Skeletal muscle tissue (tissue), 4 donors: ENCODE measurements around the gene TNS1. TPM values are rescaled to one million over a fixed set of nuclear protein-coding genes. Genes with fewer than 3 reads are reported as not detected.

Experiments used
- H3K27ac ChIP-seq: one replicate; pipeline ENCODE4 v1.7.0; 2013; ENCODE audit warnings: mild to moderate bottlenecking, low read depth, low read length, inconsistent platforms
- H3K27me3 ChIP-seq, 3 donors: one replicate each; pipeline ENCODE4 v1.7.0; 2013; ENCODE audit warnings: low read length in 3 of 3; ENCODE audit not compliant: control insufficient read depth in 3 of 3, insufficient read depth in 3 of 3
- H3K36me3 ChIP-seq, 3 donors: one replicate each; pipeline ENCODE4 v1.7.0; 2013; ENCODE audit warnings: low read length in 3 of 3; ENCODE audit not compliant: control insufficient read depth in 3 of 3, insufficient read depth in 3 of 3
- H3K4me1 ChIP-seq, 3 donors: one replicate each; pipeline ENCODE4 v1.7.0; 2013; ENCODE audit warnings: low read length in 3 of 3, mild to moderate bottlenecking in 3 of 3; ENCODE audit not compliant: control insufficient read depth in 3 of 3, insufficient read depth in 3 of 3
- H3K4me3 ChIP-seq, 3 donors: one replicate each; pipeline ENCODE4 v1.7.0; 2013; ENCODE audit warnings: low read length in 3 of 3
- H3K9ac ChIP-seq, 3 donors: one replicate each; pipeline ENCODE4 v1.7.0; 2013; ENCODE audit warnings: low read length in 3 of 3, mild to moderate bottlenecking in 3 of 3, moderate library complexity in 2 of 3, low read depth in 1 of 3
- H3K9me3 ChIP-seq, 3 donors: one replicate each; pipeline ENCODE4 v1.7.0; 2013; ENCODE audit warnings: low read length in 3 of 3; ENCODE audit not compliant: control insufficient read depth in 3 of 3
- total RNA-seq: library from RNA; depleted of rRNA; stranded (reverse); fragments of >200 nt; gene quantifications from one replicate; pipeline ENCODE4 v1.2.3, GENCODE V29; 2014
- donor health status: Osteomylitis.

The TNS1 gene
- total RNA-seq, 1 donor from 2014 or later = 73.1 TPM

- Histone ChIP-seq H3K27ac (no peak overlapping the region), H3K27me3 (no peaks in the 10 kb centered on the region), H3K9ac (peak overlapping the region in 1 of 3 donors; percentile 77), H3K36me3 (peaks cover 15 to 56% (median 33%) of the 10 kb centered on the region in 3 donors), H3K4me1 (peaks cover 64 to 89% (median 68%) of the 10 kb centered on the region in 3 donors), H3K4me3 (peak overlapping the region in 1 of 3 donors; percentile 10), H3K9me3 (no peaks in the 10 kb centered on the region)
These were observed 137.6 kb downstream of the TNS1 start for GRCh38 chr2:217864963-217865772.

- H3K27ac ChIP-seq = peak overlapping the region; percentile 22
- no peak overlapping the region for H3K4me3 ChIP-seq
- peak overlapping the region in 2 of 3 donors; percentile 4 to 9 for H3K9ac ChIP-seq
- H3K36me3 ChIP-seq = peaks cover 15 to 59% (median 33%) of the 10 kb centered on the region in 3 donors
- no peaks in the 10 kb centered on the region for H3K27me3 ChIP-seq
- no peaks in the 10 kb centered on the region for H3K9me3 ChIP-seq
- peaks cover 63 to 89% (median 67%) of the 10 kb centered on the region in 3 donors for H3K4me1 ChIP-seq
These were observed 138.9 kb downstream of the TNS1 start for GRCh38 chr2:217863883-217864282.

DNA sequence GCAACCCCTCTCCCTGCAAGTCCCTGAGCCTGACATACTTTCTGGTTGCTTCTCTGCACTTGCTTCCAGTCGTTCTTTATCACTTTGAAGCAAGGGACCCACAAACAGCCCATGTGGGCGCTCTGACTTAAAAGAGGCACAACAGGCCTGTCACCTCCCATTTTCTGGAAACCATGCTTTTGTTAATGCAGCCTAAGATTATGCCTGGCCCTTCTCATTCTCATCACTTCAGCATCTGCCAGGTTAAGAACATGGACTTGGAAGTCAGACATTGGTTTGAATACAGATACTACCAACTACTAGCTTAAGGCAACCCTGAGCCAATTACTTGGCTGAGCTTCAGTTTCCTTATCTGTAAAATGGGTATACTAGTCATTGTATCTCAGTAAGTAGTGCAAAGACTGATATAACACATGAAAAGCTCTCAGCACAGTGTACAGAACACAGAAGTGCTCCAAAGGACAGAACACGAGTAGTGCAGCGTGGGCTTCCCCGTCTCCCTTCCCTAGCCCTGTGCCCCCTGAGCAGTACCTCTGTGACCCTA is 141.4 kb downstream of the TNS1 start:
- peaks cover 15 to 46% (median 36%) of the 10 kb centered on the region in 3 donors for H3K36me3 ChIP-seq
- peak overlapping the region in 1 of 3 donors; percentile 13 for H3K4me3 ChIP-seq
- no peak overlapping the region for H3K9ac ChIP-seq
- H3K9me3 ChIP-seq = no peaks in the 10 kb centered on the region
- no peak overlapping the region for H3K27ac ChIP-seq
- no peaks in the 10 kb centered on the region for H3K27me3 ChIP-seq
- peaks cover 65 to 85% (median 76%) of the 10 kb centered on the region in 3 donors for H3K4me1 ChIP-seq

DNA sequence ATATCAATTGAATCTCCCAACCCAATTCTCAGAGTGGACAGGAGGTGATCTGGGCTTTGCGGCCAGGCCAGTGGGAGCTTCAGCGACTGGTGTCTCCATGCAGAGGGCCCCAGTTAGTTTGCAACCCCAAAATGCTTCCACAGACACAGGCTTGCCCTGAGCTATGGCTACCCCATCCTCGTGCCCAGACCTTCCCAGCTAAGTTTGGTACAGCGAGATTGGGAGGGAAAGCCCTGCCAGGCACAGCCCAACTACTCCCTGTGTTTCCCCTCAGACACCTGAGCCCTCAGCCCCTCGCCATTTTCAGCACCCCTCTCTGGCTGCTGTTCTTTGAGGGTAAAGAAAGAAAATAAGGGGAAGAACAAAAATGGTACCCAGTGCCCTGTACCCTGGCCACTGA is 142.9 kb downstream of the TNS1 start:
- H3K27ac ChIP-seq = peak overlapping the region; percentile 99
- peaks cover 23 to 44% (median 32%) of the 10 kb centered on the region in 3 donors for H3K36me3 ChIP-seq
- H3K4me1 ChIP-seq = peaks cover 63 to 85% (median 76%) of the 10 kb centered on the region in 3 donors
- H3K27me3 ChIP-seq = no peaks in the 10 kb centered on the region
- H3K9ac ChIP-seq = peak overlapping the region in 1 of 3 donors; percentile 33
- H3K4me3 ChIP-seq = peak overlapping the region in 1 of 3 donors; percentile 13
- H3K9me3 ChIP-seq = no peaks in the 10 kb centered on the region

GRCh38 chr2:217858519-217859491 is 144.0 kb downstream of the TNS1 start:
- H3K27ac ChIP-seq = peak overlapping the region; percentile 99
- no peaks in the 10 kb centered on the region for H3K27me3 ChIP-seq
- peaks cover 63 to 85% (median 77%) of the 10 kb centered on the region in 3 donors for H3K4me1 ChIP-seq
- H3K4me3 ChIP-seq = peak overlapping the region; percentile 92 to 96 (median 94)
- H3K36me3 ChIP-seq = peaks cover 26 to 41% (median 30%) of the 10 kb centered on the region in 3 donors
- no peaks in the 10 kb centered on the region for H3K9me3 ChIP-seq
- peak overlapping the region; percentile 98 to 100 (median 99) for H3K9ac ChIP-seq

GRCh38 chr2:217857624-217858506 is 144.9 kb downstream of the TNS1 start:
- Histone ChIP-seq H3K9me3 (no peaks in the 10 kb centered on the region), H3K4me3 (peak overlapping the region; percentile 92 to 96 (median 94)), H3K36me3 (peaks cover 25 to 40% (median 30%) of the 10 kb centered on the region in 3 donors), H3K9ac (peak overlapping the region; percentile 98 to 100 (median 99)), H3K27ac (peak overlapping the region; percentile 99), H3K27me3 (no peaks in the 10 kb centered on the region), H3K4me1 (peaks cover 67 to 85% (median 78%) of the 10 kb centered on the region in 3 donors)

GRCh38 chr2:217856871-217857270 is 145.9 kb downstream of the TNS1 start:
- Histone ChIP-seq H3K4me1 (peaks cover 74 to 90% (median 83%) of the 10 kb centered on the region in 3 donors), H3K27ac (peak overlapping the region; percentile 99), H3K9me3 (no peaks in the 10 kb centered on the region), H3K36me3 (peaks cover 26 to 38% (median 27%) of the 10 kb centered on the region in 3 donors), H3K4me3 (peak overlapping the region; percentile 92 to 96 (median 94)), H3K9ac (peak overlapping the region; percentile 98 to 100 (median 99)), H3K27me3 (no peaks in the 10 kb centered on the region)

- no peaks in the 10 kb centered on the region for H3K27me3 ChIP-seq
- peak overlapping the region; percentile 92 to 96 (median 94) for H3K4me3 ChIP-seq
- peak overlapping the region; percentile 98 to 100 (median 99) for H3K9ac ChIP-seq
- H3K27ac ChIP-seq = peak overlapping the region; percentile 99
- H3K4me1 ChIP-seq = peaks cover 80 to 90% (median 86%) of the 10 kb centered on the region in 3 donors
- H3K36me3 ChIP-seq = peaks cover 20 to 33% (median 21%) of the 10 kb centered on the region in 3 donors
- no peaks in the 10 kb centered on the region for H3K9me3 ChIP-seq
These were observed 146.6 kb downstream of the TNS1 start for GRCh38 chr2:217856159-217856558.
